Measurements from ENCODE around the gene INO80.
A peak's percentile ranks its signal among the peaks of the same experiment; 100 is the strongest.
"Not testable (repeated sequence)": the region's sequence is repeated elsewhere in the genome, so short reads cannot be mapped to it uniquely, and the experiment has no call there.

INO80 gene

DNA sequence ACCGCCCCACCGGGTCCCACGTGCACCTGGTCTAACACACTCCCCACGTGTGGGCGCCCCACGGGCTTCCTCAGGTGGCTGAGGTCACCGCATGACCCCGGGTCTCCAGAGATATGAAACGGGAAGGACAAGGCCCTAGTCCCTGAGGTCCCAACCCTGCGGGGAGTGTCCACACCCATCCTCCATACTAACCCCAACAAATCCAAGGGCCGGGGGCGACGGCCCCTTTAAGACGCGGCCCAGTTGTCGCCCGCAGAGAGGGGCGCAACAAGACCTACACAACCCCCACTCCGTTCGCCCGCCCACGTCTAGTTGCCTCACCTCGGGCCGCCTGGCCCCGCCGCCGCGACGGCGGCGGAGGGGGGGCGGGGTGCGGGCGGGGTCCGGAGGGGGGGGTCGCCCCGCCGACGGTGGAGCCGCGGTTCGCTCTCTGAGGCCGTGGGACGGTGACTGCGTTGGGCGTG is 396 bp downstream of the INO80 start:
- peak; percentile 64 for DNase-seq (ENCODE audit: low read depth)

DNA sequence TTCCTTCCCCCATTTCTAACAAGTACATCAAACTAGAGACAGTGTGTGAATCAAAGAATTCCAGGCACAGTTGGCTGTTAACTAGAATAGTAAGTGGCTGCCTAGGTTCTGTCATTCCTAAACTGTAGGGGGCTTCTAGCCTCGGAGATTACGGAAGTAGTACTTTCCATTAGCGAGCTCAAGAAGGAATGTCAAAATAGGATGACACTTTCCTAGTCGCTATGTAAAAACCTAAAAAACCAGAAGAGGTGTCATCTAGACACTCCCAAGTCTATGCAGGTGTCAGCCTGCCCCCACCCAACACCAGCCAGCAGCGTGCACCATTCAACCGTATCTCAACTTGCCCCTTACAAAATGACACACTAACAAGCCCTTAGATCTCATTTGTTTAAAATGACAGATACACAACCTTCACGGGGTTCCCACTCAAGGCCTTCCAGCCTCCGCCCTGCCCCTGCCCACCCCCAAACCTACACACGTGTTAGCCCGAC is 874 bp downstream of the INO80 start:
- DNase-seq (ENCODE audit: low read depth): peak; percentile 66

DNA sequence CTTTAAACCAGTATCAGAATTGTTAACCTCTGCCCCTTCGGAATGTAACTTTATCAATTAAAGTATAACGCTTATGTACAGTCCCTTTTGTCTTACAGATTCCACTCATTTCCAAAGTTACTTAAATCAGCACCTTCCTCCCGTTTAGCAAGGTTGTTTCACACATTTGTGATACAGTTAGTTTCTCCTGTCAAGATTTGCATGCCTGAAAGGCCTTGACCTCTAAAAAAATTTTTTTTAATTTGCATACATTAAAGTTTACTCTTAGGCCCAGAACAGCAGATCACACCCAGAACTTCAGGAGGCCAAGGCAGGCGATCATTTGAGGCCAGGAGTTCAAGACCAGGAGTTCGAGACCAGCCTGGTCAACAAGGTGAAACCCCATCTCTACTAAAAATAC is 9.1 kb downstream of the INO80 start:
- DNase-seq (ENCODE audit: low read depth): no peak

DNA sequence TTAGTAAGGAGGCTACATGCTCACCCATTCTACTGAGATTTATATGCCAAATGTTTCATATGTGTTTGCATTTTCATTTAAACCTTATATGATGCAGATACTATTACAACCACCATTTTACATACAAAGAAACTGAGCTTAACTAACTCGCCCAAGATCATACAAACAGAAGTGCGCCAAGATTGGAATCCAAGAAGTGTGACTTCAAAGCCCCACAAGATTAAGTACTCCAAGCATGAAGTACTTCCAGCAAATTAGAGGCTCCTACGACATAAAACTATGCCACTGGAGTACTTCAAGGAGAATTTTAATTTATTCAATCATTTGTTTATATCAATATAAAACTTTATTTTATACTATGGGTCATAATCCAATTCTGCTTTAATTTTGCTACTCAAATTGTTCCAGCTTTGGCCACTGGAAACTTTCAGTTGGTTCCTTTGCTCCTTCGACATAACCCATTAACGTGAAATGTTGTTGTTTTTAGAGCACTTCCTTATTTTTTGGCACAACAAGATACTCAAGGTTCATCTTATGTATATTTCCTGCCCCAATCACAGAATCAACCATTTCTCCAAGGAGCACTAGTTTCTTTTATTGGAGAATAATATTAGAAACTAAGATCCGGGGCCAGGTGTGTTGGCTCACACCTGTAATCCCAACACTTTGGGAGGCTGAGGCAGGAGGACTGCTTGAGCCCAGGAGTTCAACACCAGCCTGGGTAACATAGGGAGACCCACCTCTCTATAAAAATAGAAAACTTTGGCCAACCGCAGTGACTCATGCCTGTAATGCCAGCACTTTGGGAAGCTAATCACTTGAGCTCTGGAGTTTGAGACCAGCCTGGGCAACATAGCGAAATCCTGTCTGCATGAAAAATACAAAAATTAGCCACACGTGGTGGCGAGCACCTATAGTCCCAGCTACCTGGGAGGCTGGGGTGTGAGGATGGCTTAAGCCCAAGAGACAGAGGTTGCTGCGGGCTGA is 10.4 kb downstream of the INO80 start:
- no peak for DNase-seq (ENCODE audit: low read depth)

DNA sequence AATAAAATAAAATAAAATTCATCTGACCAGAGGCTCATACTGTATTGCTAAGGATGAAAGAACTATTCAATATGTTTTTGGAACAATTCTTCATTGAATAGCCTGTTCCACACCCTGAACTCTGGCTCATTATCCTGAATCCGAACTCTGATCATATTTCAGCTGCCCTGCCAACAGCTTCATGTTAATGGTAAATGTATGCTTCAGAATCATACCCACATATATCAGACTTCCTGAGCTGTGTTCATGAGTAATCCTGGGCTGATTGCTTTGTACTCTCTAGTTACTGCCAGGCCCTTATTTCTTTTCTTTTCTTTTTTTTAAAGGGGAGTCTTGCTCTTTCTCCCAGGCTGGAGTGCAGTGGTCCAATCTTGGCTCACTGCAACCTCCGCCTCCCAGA is 11.8 kb downstream of the INO80 start:
- peak; percentile 43 for DNase-seq (ENCODE audit: low read depth)

DNA sequence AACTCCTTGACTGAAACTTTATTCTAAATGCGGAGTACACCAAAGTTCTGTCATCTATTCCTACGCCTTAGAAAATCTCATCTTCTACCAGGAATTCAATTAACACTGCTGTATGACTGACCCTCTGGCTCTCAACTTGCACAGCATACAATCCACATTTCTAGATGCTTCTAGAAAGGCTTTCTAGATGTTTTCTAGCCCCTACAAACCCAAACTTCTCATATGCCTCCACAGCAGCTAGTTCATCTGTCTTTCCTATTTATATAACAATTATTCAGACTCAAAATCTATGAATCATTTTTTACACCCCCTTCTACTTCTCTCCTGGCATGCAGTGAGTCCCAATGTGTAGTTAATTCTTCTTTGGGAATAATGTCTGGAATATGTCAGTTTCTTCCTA is 13.2 kb downstream of the INO80 start:
- no peak for DNase-seq (ENCODE audit: low read depth)

DNA sequence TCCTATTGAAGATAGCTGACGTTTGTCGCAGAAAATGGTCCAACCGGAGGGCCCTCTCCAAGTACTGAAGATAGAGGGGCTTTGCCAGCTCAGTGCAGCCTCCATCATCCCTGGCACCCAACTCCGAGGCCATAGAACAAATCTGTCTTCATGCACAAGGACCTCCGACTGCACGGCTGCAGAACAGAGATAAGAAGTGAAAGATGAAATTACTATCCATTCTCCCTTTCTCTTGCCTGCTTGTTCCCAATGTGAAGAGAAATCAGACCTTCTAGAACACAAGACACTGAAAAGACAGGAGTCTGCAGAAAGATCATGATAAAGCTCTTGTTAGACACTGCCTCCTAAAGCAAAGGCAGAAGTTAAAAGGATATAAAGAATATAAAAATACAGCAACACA is 19.9 kb downstream of the INO80 start:
- no peak for DNase-seq (ENCODE audit: low read depth)

DNA sequence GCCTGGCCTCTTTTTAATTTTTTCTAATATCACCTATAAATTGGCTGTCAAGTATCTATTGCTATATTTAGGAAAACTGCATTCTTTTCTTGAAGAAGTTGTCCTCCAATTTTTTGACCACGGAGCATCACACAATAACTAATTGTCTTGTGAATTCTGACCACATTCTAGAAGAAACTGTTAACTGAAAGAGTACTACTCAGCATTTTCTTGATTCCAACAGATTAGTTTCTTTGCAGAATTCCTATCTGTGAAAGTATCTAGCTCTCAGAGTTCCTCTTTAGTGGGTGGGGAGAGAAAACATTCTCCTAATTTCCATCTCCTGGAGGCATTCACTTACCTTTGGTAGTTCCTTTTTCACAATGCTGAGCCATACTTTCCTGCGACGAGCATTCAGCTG is 31.1 kb downstream of the INO80 start:
- no peak for DNase-seq (ENCODE audit: low read depth)

DNA sequence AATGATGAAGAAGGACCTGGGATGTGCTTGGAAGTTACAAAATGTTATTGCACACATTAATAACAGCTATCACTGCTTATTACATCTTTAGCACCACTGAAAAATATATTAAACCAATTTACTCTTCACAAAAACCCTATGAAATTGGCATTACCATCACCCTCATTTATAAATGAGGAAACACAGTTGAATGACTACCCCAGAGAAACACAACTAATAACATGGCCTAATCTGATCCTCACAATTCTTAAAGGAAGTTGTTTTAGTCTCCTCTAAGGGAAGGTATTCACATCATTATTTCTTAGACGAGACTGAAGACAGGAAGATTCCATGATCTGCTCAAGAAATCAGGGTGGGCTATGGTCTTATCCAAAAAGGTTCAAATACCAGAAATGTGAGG is 35.9 kb downstream of the INO80 start:
- no peak for DNase-seq (ENCODE audit: low read depth)

DNA sequence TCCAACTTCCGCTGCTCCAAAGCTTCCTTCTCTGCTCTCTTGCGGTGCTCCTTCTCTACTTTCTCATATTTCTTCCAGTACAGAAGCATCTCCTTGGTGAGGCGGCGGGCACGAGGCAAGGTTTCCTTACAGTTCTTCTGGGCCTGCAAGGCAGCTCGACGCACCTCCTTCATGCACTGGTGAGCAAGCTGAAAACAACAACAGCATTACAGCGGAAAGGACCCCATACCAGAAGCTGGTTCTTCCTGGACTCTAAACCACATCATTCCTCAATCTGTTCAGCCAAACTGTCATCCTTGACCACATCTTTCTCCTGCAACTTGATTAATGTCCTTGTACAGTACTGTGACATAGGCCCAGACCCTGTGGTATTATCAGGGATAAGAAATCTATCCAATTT is 36.4 kb downstream of the INO80 start:
- no peak for DNase-seq (ENCODE audit: low read depth)

DNA sequence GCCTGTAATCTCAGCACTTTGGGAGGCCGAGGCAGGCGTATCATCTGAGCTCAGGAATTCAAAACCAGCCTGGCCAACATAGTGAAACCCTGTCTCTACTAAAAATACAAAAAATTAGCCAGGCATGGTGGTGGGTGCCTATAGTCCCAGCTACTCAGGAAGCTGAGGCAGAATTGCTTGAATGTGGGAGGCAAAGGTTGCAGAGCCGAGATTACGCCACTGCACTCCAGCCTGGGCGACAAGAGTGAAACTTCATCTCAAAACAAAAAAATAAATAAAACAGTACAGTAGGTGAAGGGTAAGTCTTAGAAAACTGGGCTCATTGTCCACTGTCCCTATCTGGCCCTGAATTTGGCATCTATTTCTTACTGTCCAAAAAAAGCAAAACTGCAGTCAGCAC is 37.2 kb downstream of the INO80 start:
- DNase-seq (ENCODE audit: low read depth): not testable (repeated sequence)

DNA sequence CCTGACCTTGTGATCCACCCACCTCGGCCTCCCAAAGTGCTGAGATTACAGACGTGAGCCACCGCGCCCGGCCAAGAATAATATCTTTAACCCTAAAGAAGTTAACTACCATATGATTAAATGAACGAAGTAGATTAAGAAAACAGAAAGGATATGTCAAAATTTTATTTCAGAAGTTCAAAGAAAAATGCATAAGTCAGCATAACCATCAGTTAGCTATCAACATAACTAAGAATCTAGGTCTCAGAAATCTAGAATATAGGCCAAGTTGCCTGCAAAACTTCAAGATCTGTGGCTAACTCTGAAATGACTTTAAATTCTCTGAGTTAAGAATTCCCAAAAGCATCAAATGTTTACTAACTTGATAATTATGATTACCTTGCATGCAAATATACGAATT is 38.0 kb downstream of the INO80 start:
- no peak for DNase-seq (ENCODE audit: low read depth)

DNA sequence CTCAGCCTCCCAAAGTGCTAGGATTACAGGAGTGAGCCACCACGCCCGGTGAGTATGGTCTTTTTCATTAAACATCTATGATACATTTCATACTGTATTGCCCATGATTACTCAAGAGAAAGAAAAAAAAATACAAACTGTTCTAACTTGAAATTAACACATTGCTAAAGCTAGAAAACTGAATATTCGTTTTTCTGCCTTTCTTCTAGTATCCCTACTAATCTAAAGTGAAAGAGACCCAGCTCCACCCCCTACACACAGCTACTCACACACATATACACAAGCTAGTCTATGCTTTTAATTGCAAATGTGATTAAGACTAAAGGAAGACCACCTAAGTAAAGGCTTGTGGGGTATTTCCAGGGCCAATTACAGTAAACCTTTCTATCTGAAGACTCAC is 43.1 kb downstream of the INO80 start:
- DNase-seq (ENCODE audit: low read depth): no peak

DNA sequence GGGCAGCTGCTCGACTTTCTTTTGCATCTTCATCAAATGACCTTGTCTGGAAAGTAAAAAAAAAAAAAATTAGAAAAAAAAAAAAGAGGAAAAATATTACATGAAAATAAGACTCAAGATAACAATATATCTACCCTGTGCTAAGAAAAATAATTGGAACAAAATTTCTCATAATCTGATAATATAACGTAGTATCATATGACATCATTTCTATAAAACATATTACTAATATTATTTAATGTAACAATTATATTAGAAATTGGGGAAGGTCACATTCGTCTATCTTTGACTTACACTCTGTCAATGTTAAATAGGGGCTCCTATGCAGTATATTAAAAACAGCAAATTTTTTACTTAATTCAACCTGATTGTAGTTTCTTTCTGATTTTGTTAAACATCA is 44.1 kb downstream of the INO80 start:
- no peak for DNase-seq (ENCODE audit: low read depth)

DNA sequence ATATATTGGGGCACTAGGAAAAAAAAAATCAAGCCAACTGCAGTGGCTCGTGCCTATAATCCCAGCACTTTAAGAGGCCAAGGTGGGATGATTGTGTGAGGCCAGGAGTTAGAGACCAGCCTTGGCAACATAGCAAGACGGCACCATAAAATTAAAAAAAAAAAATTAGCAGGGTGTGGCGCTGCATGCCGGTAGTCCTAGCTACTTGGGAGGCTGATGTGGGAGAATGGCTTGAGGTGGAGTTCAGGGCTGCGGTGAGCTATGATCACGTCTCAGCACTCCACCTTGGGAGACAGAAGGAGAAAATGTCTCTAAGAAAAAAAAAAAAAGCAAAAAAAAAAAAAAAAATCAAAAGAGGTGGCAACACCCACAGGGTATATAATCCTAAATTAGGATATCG is 49.6 kb downstream of the INO80 start:
- DNase-seq (ENCODE audit: low read depth): no peak

DNA sequence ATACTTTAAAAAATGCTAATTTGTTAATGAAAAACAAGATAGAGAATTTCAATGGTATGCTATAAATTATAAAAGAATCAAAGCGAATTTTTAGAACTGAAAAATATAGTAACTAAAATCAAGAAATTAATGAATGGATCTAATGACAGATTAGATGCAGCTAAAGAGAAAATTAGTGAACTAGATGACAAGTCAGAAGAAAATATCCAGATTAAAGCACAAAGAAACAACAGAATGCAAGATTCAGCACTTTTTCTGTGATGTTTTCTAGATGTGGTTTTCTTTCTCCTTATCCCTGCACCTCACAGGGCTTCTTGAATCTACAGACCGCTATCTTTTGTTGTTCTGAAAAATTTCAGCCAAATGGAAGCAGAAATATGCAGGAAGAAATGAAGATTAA is 54.4 kb downstream of the INO80 start:
- DNase-seq (ENCODE audit: low read depth): no peak

DNA sequence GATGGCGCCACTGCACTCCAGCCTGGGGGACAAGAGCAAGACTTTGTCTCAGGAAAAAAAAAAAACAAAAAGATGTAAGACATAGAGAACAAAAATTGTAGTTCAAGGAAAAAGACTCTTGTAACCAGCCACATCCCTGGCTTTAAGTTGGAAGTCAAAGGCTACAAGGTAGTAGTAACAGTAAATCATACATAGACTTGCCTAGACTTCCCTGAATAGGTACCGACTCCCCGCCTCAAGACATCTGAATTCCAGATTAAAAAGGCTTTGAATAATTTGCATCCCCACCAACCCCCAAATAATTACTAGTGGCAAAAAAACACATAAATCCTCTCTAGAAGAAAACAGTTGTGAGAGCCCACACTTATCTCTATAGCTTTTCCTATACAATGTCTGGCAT is 55.6 kb downstream of the INO80 start:
- no peak for DNase-seq (ENCODE audit: low read depth)

DNA sequence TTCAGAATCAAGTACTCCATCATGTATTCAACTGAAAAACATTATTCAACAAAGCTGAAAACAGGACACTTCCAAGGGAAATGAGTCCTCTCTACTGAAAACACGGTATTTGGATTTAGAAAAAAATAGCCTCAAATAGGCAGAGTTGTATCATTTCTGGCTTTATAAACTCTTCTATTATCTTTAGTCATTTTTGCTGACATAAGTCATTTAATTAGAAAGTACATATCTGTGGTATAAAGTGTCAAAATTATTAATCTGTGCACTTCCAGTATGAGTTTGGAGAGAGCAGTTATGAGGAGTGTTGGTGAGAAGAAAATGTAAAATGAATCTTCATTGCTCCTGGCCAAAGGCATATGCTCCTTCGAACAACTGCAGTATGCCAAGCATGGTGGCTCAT is 59.3 kb downstream of the INO80 start:
- DNase-seq (ENCODE audit: low read depth): no peak

DNA sequence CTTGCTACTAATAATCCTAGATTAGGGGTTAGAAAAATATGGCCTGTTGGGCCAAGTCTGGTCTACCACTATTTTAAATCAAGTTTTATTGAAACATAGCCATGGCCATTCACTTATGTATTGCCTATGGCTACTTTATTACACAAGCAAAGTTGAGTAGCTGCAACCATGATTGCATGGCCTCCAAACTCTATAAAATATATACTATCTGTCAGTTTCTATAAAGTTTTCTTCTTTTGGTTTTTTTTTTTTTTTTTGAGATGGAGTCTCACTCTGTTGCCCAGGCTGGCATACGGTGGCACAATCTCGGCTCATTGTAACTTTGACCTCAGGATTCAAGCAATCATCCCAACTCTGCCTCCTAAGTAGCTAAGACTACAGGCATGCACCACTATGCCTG is 60.4 kb downstream of the INO80 start:
- no peak for DNase-seq (ENCODE audit: low read depth)

DNA sequence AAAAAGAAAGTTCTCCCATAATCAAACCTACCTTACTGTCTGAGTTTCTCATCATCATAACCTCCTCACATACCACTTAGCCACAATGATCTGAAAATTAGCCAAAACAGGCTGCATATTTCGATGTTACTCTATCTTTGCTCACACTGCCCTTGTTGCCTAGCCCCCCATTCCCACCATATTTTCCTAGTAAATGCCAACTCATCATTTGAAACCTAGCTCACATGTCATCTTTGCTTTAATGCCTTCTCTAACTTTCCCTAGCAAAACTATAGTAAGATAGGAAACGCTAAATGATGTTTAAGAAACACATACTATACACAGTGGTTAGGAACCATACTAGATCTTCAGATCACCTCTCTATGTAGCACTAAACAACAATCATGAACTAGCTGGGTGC is 64.9 kb downstream of the INO80 start:
- no peak for DNase-seq (ENCODE audit: low read depth)

DNA sequence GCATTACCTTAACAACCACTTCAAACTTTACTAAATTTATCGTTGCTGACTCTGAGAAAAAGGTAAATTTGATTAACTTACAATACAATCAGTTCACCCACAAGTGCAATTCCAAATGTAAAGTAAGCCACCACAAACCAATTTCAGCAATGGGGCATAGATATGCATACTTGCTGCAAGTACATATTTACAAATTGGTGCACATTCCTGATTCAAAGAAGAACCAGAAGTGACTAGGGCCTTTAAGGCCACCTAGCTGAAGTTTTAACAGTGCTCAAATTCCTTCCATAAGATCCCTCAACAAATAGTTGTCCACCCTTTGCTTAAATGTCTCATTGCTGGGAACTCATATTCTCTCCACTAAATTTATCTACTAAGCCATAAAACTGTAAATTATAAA is 67.2 kb downstream of the INO80 start:
- DNase-seq (ENCODE audit: low read depth): no peak

DNA sequence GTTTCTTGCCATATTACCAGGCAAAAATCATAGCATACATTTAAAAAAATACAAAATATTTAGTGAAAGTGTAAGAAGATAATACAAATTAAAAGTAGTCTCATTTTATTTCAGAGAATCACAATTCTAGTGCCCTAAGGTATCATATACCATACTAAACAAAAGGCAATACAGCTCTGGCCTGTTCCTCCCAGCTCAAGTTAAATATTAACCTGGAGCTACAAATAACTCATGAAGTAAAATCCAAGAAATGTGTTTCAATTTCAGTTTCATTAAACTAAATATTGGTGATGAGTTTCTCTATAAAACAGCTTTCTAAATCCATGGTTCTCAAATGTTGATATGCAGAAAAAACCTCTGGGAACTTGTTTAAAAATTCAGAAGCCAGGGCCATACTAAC is 67.7 kb downstream of the INO80 start:
- DNase-seq (ENCODE audit: low read depth): no peak

DNA sequence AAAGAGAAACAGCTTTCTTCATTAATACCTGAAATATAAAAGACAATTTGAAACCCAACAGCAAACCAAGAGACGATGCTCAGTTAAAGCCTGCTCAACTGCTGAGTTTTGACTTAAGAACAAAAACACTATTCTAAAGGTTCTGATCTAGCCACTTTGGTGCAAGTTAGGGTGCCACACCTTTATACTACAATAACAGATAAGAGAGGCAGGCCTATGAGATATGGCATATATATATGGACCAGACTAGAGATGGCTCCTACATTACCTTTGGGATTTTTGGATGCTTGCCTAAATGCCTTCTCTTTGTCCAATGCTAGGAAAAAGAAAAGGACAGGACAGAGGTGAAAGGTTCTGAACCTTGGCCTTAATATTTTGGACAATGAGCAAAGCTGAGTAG is 68.6 kb downstream of the INO80 start:
- no peak for DNase-seq (ENCODE audit: low read depth)
